Renal pelvis (tissue), 3 donors: ENCODE measurements around the gene ZC2HC1B. TPM values are rescaled to one million over a fixed set of nuclear protein-coding genes. Genes with fewer than 3 reads are reported as not detected.

ENCODE experiments used
- polyA plus RNA-seq, 3 donors: library from polyadenylated mRNA; unstranded; fragments of 120-200 nt; gene quantifications; one replicate each; pipeline ENCODE4 v1.2.1, GENCODE V29; 2013; ENCODE audit not compliant: insufficient read length in 3 of 3

The ZC2HC1B gene
- polyA plus RNA-seq, 3 donors, result 0.26 TPM; not detected in 2

Other genes with a start within 250 kb of the ZC2HC1B start
- 10 to 100 TPM; 26.7 to 33.6 (median 32.3) TPM for gene PHACTR2, start 186.5 kb upstream of the ZC2HC1B start, polyA plus RNA-seq
- gene LTV1, start 21.1 kb upstream of the ZC2HC1B start, polyA plus RNA-seq, result 10 to 100 TPM; 33.4 to 41.2 (median 38.3) TPM
- gene PLAGL1, start 143.8 kb downstream of the ZC2HC1B start, polyA plus RNA-seq, result 100 to 1,000 TPM in 2 of 3 donors, 10 to 100 TPM in 1; 80.4 to 114 (median 109) TPM
- 100 to 1,000 TPM; 134 to 172 (median 159) TPM for gene SF3B5, start 231.1 kb downstream of the ZC2HC1B start, polyA plus RNA-seq